Purkinje cell (primary cell): ENCODE results near the gene NQO2. TPM values are rescaled to one million over a fixed set of nuclear protein-coding genes. Genes with fewer than 3 reads are reported as not detected.

Experiments used
- polyA plus RNA-seq: library from polyadenylated mRNA; unstranded; fragments of >200 nt; fragmentation: Nextera tagmentation; gene quantifications from 2 replicates; pipeline ENCODE4 v1.2.1, GENCODE V29; 2014

NQO2 gene
- polyA plus RNA-seq = 65.0 and 96.8 TPM in 2 replicates

GRCh38 chr6:2999618-3000557 lies at the start of gene NQO2:
Gene NQO2 (plus strand): TSS chr6:2999894. CDS start chr6:3006553, 6,659 bp downstream.

DNA sequence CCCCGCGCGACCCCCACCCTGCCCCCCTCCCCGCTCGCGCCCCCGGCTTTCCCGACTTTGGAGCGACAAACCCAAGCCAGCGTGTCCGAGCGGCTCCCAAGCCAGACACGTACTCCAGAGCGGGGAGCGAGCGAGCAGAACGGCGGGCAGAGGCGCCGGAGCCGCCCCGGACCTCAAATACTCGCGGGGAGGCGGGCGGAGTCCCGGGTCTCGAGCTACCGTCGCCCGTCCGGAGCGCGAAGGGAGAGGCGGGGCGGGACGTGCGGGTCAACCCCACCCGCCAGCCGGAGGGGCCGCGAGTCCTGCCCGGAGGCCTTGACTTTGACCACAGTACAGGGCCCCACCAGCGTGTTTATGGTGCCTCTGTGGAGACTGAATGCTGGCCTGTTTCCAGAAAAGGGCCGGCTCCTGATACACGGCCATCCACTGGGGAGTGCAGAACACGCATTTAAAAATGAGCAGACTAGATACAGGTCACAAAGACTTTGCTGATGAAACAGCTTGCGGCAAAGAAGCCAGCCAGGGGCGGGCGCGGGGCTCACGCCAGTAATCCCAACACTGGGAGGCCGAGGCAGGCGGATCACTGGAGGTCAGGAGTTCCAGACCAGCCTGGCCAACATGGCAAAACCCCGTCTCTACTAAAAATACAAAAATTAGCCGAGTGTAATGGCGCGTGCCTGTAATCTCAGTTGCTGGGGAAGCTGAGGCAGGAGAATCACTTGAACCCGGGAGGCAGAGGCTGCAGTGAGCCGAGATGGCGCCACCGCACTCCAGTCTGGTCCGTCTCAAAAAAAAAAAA lies 28.1 kb upstream of the NQO2 start, which contains the start of gene SERPINB6:
Gene SERPINB6, minus strand, starts transcription at position 148 of the 799 bp plus-strand sequence. CDS start 12,235 bp downstream, outside the sequence.

DNA sequence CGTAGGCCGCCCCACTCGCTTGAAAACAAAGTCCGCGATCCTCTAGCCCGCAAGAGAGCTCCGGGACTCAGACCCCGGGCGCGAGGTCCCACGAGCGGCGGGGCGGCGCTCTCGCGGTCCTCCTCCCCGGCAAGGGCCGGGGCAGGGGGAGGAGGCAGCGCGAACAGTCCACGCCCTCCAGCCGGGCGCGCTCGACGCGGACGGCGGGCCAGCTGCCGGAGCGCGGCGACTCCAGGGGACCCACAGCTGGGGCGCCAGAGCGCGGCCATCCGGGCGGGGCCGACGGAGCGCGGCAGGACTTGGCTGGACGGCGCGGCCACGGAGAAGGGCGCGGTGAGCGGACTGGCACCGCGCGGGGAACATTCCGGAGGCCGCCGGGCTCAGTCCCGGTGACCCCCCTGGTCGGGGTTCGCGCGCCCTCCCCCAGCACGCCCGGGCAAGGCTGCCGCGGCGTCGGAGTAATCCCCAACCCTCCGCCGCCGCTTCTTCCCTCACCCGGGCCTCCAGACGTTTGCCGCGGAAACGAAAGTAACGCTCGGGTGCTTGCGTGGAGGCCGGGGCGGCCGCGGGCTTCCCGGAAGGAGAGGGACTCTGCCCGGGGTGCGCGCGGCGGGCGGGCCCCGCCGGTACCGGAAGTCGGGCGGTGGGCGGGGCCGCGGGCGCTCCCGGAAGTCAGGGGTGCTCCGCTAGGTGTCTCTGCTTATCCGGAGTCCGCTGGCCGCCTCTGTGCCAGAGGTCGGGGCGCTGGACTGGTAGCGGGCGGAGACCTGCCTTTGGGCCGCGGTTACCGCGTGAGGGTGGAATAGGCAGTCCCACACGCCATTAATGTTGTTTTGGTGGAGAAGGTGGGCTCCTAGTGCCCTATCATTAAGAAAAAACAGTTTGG lies 68.9 kb downstream of the NQO2 start, which contains the start of gene RIPK1:
Gene RIPK1, plus strand, starts transcription at position 166 of the 886 bp plus-strand sequence. CDS start 8,330 bp downstream, outside the sequence.

Other genes with a start within 250 kb of the NQO2 start
- 0.26 and 0.27 TPM in 2 replicates for gene MYLK4, start 249.0 kb upstream of the NQO2 start, polyA plus RNA-seq
- 34.7 and 47.0 TPM in 2 replicates for gene WRNIP1, start 234.5 kb upstream of the NQO2 start, polyA plus RNA-seq
- 2.5 and 8.1 TPM in 2 replicates for gene SERPINB1, start 158.0 kb upstream of the NQO2 start, polyA plus RNA-seq
- 18.0 and 20.6 TPM in 2 replicates for gene SERPINB9, start 96.6 kb upstream of the NQO2 start, polyA plus RNA-seq
- 13.6 and 23.1 TPM in 2 replicates for gene SERPINB6, start 28.3 kb upstream of the NQO2 start, polyA plus RNA-seq
- gene RIPK1, start 68.6 kb downstream of the NQO2 start, polyA plus RNA-seq = 1.4 and 2.4 TPM in 2 replicates
- 12.4 and 17.4 TPM in 2 replicates for gene BPHL, start 118.8 kb downstream of the NQO2 start, polyA plus RNA-seq
- gene TUBB2A, start 157.7 kb downstream of the NQO2 start, polyA plus RNA-seq = 204 and 321 TPM in 2 replicates
- 46.3 and 56.3 TPM in 2 replicates for gene TUBB2B, start 227.8 kb downstream of the NQO2 start, polyA plus RNA-seq